ENCODE results near the gene CHN2. TPM values are rescaled to one million over a fixed set of nuclear protein-coding genes. Genes with fewer than 3 reads are reported as not detected.

Gene CHN2
- total RNA-seq, 2 donors from 2014 or later, result 30.0 to 32.9 TPM

DNA sequence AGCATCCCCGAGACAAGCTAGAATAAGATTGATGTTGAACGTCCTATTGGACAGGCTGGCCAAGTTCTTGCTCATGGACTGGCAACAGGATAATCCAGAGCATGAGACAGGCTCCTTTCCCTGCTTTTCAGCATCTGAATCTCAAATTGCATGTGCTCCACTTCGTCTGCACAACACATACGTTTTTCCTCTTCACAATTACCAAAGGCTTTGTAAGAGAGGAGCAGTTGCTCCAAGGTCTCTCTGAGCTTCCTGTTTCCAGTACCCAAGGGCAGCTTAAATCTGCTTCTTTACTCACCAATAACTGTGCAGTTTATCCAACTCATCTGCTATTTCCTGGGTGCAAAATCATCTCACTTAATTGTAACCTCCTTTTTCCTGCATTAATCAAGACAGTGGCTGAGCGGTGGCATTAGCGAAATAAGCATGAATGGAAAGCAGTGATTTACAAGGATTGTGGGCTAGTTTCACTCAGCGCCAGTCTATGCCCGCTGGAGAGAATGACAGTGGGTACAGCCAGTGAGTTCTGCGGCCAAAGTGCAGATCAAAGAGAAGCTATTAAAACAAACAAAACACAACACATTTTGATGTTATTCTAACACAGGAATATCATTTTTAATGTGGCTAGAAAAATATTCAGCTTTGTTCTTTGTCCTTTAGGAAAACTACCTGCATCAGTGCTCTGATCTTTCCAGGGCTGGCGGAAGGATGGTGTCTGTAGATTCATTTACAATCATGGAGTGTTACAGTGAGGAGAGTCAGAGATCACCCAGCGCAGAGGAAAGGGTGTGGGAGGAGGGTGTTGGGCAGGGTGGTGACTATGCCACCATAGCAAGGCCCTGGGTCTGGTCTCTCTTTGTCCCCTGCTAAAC lies 79.8 kb downstream of the CHN2 start:
- intact Hi-C loops (cut with DNase I, micrococcal nuclease), result no loop called here
- ATAC-seq, result peak; percentile 69
- DNase-seq, result peak in 1 of 2 donors; percentile 22

GRCh38 chr7:29275018-29275318 lies 80.4 kb downstream of the CHN2 start:
- DNase-seq, result no peak
- ATAC-seq, result no peak
- intact Hi-C loops (cut with DNase I, micrococcal nuclease), result no loop called here

DNA sequence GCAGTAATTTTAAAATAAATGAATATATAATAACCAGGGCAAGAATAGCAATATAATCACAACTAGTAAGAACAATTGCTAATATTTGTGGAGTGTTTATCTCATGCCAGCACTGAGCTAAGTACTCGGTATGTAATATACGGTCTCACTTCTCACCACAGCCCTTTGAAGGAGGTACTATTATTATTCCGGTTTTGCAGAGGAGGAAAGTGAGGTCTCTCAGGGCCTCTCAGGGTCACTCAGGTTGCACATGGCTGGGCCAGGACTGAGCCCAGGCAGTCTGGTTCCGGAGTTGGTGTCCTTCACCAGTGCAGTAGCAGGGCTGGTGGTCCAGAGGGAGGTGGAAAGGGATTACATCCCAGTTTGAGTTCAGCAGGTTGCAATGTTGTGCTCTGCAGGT lies 80.9 kb downstream of the CHN2 start:
- no peak for DNase-seq
- no peak for ATAC-seq
- intact Hi-C loops (cut with DNase I, micrococcal nuclease), result no loop called here

DNA sequence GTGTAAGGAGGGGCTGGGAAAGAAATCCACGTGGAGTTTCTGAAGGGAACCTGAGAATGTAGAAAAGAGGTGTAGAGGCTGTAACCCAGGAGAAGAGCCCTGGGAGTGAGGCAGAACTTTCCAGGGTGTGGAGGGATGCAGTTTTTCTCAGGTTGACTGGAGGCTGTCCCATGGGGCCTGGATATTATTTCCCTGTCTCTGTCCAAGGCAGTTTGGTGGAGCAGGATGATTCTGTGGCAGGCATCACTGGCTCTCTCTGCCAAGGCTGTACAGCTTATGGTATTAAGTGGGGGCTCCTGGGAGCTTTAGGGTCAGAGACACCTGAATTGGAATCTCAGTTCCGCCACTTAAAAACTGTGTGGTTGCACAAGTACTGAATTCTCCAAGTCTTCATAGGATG lies 81.6 kb downstream of the CHN2 start:
- ATAC-seq, result no peak

GRCh38 chr7:29276806-29277205 lies 82.2 kb downstream of the CHN2 start:
- intact Hi-C loops (cut with DNase I, micrococcal nuclease), result no loop called here
- no peak for DNase-seq

More for the DNA sequence above, 81.6 kb downstream of the CHN2 start:
- DNase-seq, result no peak
- intact Hi-C loops (cut with DNase I, micrococcal nuclease), result no loop called here

DNA sequence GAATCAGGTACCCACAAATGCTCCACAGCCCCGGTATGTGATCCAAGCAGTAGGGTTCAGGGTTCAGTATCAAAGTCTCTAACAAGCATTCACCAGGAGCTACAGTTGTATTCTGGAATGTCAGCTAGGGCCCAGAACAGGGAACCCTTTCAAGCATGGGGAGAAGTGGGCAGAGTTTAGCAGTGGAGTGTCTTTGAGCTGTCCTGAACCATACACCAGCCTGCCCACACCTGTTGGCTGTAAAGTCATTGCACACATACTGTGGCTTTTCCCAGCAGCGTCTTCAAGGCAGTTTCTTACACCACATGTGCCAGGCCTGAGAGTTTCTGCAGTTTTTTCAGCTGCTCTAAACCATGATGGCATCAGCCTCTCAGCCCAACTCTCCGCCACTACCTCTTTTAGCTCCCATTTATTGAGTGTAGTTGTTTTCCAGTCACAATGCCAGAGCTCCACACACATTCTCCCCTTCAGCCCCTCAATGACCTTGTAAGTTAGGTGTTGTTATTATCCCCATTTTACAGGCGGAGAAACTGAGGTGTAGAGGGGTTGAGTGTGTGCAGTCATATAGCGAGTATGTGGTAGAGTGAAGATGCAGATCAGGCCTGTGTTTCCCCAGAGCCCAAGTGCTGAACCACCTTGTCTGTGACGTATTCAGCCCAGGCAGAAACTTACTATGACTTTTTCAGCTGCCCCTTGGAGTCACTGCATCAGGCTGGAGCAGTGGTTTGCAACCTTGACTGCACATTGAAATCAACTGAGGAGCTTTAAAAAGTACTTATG lies 83.1 kb downstream of the CHN2 start:
- ATAC-seq, result no peak
- intact Hi-C loops (cut with DNase I, micrococcal nuclease), result no loop called here
- DNase-seq, result no peak

More at GRCh38 chr7:29276806-29277205, 82.2 kb downstream of the CHN2 start:
- ATAC-seq, result no peak

DNA sequence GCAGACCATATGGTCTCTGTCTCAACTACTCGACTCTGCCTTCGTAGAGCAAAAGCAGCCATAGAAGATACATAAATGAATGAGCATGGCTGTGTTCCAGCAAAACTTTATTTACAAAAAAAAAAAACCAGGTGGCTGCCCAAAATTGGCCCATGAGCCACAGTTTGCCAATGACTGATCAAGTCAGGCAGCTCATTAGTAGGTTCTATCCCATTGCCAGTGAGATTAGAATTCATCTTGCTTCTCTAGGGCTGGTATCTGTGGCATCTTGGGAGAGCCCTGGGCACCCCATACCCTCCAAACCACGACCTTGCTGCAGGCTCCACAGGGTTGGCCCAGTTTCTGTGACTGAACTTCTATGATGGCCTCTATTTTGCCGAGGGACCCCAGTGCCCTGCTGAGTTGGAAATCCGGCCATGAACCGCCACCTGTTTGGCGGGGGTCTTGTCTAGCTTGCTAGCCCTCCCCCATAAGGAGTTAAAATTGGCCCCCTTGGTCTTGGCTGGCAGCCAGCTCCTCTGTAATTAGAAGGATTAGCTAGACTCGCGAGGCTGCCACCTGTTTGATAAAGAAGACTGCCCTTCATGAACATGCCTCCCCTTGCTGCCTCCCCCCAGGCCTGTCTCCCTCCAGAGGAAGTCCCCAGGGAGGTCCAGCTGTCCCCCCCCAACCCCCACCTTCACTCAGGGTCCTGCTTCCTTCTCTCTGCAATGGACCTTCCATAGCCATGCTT lies 83.9 kb downstream of the CHN2 start:
- DNase-seq (no peak), ATAC-seq (no peak)
- intact Hi-C loops (cut with DNase I, micrococcal nuclease), result no loop called here

- peak in 1 of 2 donors; percentile 35 for DNase-seq
- intact Hi-C loops (cut with DNase I, micrococcal nuclease), result no loop called here
- no peak for ATAC-seq
Observed at GRCh38 chr7:29281782-29282541, 87.4 kb downstream of the CHN2 start.

DNA sequence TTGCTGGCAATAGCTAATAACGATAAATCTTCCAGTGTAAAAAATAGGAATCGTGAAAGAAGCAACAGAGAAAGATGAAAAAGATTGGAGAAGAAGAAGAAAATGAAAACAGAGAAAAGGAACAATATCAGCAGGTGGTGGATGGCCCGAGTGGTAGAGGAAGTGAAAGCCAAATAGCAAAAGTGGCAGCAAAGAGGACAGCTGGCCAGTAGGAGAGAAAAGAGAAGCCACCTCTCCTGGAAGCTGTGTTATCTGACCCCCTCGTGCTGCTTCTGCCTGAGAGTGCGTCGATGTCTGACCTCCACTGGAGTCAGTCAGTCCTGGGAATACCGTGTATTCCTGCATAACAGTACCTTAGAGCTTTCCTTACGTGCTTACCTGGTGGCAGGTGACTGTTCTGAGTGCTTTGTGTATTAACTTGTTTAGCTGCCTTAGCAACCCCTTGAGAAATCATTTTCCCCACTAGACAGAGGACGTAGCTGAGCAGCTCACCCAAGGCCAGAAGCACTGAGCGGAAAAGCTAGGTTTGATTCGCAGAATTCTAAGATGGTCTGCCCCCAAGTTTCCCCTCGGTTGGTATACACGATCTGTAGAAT lies 88.3 kb downstream of the CHN2 start:
- intact Hi-C loops (cut with DNase I, micrococcal nuclease), result no loop called here
- DNase-seq, result no peak
- ATAC-seq, result peak; percentile 26

GRCh38 chr7:29284696-29285443 lies 90.3 kb downstream of the CHN2 start:
- intact Hi-C loops (cut with DNase I, micrococcal nuclease), result no loop called here

DNA sequence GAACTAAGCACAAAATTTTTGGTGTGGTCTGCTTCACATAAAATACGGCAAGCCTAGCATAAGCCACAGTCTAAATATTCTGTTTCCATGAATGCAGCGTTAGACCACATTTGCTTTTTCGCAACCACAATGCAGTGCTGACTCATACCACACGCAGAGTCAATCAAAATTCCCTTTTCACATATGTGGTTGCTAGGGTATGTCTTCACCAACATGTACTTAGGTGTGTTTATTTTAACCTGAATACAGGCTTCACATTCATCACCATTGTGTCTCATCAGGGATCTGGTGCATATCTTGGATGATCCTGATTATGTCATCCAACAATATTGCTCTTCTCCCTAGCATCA lies 90.8 kb downstream of the CHN2 start:
- intact Hi-C loops (cut with DNase I, micrococcal nuclease), result no loop called here
- DNase-seq (no peak), ATAC-seq (peak; percentile 22)

More at GRCh38 chr7:29284696-29285443, 90.3 kb downstream of the CHN2 start:
- DNase-seq (no peak), ATAC-seq (no peak)

DNA sequence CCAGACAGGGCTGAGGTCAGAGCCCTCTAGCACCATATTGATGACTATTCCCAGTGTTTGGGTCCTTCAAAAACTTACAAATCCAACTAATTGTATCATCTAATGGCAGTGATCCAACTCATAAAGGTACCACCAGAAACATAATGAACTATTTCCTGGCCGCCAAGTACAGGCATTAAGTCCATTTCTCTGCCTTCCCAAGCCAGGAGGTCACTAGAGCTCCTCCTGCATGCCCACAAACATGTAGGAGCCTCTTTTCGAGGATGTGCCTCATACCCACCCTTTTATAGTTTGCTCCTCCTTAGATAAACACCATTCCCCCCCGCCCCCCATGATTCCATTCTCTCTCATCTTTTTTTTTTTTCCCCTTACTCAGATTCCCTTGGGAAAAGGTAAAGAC lies 91.3 kb downstream of the CHN2 start:
- DNase-seq, result no peak
- ATAC-seq, result no peak
- intact Hi-C loops (cut with DNase I, micrococcal nuclease), result no loop called here

DNA sequence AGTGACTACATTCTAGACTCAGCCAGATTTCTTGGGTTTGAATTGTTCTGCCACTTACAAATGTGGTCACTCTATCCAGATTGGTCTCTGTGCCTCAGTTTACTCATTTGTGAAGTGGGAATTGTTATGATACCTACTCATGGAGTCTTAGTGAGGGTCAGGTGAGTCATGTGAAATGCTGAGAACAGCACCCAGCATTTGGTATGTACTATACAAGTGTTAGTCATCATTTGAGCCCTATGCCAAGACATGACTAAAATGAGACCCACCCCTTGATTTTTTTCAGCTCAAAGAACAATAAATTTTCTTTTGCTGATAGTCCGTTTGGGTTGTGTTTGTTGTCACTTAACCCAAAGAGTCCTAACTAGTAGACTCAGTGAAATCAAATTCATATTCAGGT lies 92.8 kb downstream of the CHN2 start:
- intact Hi-C loops (cut with DNase I, micrococcal nuclease), result no loop called here
- peak; percentile 28 for ATAC-seq
- no peak for DNase-seq

- peak; percentile 66 for ATAC-seq
- intact Hi-C loops (cut with DNase I, micrococcal nuclease), result no loop called here
Observed at GRCh38 chr7:29288181-29289091, 93.9 kb downstream of the CHN2 start.

GRCh38 chr7:29289156-29290021 lies 94.8 kb downstream of the CHN2 start:
- ATAC-seq, result no peak
- intact Hi-C loops (cut with DNase I, micrococcal nuclease), result no loop called here
- peak; percentile 20 to 33 for DNase-seq

More at GRCh38 chr7:29288181-29289091, 93.9 kb downstream of the CHN2 start:
- no peak for DNase-seq

- ATAC-seq (no peak), DNase-seq (no peak)
- intact Hi-C loops (cut with DNase I, micrococcal nuclease), result no loop called here
Observed at GRCh38 chr7:29290829-29291228, 96.3 kb downstream of the CHN2 start.

Data from left colon (tissue), 2 donors.